Myocyte (in vitro differentiated cells): Measurements from ENCODE around the gene SAMD3. TPM values are rescaled to one million over a fixed set of nuclear protein-coding genes. Genes with fewer than 3 reads are reported as not detected.
A peak's percentile ranks its signal among the peaks of the same experiment; 100 is the strongest.
"Not testable (repeated sequence)": the region's sequence is repeated elsewhere in the genome, so short reads cannot be mapped to it uniquely, and the experiment has no call there.

Source experiments
- DNase-seq: peaks from one replicate; pipeline ENCODE4 v3.0.0-alpha.2; 2012; ENCODE audit warnings: low read depth
- total RNA-seq: library from RNA; depleted of rRNA; stranded (reverse); fragments of >200 nt; gene quantifications from 2 replicates; pipeline ENCODE4 v1.2.3, GENCODE V29; 2014

SAMD3 gene
- total RNA-seq, 1 donor from 2014 or later: not detected

DNA sequence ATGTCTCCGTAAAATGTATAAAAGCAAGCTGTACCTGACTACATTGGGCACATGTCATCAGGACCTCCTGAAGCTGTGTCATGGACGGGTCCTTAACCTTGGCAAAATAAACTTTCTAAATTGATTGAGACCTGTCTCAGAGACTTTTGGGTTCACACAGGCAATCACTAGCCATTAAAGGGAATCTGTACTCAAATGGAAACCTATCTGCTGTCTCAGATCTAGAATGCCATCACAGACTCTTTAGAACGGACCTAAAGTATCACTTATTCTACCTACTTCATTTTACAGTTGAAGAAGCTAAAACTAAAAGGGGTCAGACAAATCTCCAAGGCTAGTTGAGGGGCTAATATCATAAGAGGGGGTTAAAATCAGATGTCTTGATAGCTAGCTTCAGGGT is 11.1 kb downstream of the SAMD3 start:
- DNase-seq: no peak

DNA sequence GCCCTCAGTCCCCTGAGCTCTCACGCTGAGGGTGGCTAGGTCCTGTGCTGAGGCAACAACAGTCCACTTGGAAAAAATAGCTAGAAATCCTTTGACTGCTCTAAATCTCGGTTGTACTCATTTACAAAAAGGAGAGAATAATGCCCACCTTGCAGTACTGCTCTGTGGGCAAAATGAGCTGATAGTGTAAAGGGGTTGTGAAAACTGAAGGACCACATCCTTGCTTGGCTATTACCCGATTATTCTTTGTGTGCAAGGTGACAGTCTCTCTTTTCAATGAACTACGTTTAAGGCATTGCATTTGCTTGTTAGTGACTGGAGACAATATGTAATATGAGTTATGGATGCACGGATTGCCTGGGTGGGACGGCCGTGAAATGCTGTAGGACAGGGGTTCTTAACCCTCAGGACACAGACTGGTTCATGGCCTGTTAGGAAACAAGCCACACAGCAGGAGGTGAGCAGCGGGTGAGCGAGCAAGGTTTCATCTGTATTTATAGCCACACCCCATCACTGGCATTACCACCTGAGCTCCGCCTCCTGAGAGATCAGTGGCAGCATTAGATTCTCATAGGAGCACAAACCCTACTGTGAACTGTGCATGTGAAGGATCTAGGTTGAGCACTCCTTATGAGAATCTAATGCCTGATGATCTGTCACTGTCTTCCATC is 14.6 kb downstream of the SAMD3 start:
- DNase-seq: no peak

DNA sequence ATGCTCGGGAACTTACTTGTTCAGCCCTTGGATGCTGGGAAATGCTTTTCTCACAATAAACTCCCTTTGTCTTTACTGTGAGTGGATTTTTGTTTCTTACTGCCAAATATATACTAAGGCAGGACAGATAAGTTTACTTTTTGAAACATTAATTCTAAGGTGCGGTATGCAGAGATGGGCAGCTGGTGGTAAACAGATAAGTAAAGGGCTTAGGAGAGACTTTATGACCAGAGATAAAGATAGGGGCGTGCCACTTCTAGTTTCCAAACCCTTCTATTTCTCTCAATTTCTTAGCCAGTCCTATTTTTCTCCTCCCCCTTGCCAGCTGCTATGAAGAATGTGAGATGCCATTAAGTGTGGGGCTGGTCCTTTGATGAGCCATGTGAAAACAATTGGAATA is 16.3 kb downstream of the SAMD3 start:
- peak; percentile 3 for DNase-seq

DNA sequence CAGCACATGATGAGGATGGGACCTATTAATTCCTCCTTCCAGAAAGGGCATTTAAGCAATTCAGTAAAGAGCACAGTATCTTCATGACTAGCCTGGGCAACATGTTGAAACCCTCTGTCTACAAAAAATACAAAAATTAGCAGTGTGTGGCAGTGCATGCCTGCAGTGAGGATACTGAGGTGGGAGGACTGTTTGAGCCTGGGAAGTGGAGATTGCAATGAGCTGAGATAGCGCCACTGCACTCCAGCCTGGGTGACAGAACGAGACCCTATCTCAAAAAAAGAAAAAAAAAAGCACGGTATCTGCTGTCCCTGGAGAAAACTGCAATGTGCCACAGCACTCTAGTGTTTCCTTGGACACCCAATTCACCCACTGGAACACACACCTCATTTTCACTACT is 18.4 kb downstream of the SAMD3 start:
- no peak for DNase-seq

DNA sequence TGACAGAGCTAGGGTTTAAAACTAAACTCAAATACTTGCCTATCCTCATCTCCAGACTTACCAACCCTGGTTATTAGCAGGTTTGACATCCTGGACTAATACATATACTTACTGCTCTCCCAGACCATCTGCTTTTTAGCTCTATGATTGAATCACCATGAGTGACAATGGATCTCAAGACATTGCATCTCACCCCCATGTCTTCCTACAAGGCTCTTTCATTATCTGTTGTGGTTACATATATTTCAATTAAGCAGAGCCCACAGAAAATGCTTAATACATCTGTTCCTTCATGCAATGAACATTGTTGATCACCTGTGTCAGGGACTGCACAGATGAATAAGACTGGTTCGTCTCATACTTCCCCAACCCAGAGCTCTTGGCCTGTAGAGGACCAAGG is 19.4 kb downstream of the SAMD3 start:
- no peak for DNase-seq

DNA sequence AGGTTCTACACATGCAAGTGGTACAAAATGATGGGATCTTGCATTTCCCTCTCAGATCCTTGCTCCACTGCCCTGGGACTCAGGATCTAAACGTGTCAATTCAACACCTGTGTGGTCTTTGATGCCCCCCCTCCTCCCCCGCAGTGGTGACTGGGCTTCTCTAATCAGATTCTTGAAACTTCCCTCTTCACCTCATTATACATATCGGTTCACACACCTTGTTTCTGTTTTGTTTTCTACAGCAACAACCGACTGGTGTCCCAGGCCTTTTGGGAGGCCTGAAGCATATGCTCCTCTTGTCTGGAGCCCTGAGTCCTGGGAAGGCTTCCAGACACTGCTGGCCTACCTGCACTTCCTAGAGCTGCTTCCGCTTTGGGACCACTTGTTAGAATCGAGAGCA is 20.0 kb downstream of the SAMD3 start:
- DNase-seq: no peak

DNA sequence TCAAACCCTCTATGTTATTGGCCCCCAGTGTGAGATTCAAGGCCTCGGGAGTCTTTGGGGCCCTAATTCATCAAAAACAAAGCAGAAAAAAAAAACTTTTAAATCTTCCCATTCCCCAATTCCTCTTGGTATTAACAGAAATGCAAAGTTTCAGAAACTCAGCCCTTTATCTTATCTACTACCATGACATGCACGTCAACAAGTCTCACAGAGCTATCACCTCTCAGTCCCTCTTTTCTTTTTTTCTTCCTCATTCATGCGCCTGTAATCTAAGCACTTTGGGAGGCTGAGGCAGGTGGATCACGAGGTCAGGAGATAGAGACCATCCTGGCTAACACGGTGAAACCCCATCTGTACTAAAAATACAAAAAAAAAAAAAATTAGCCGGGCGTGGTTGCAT is 22.7 kb downstream of the SAMD3 start:
- DNase-seq: no peak

DNA sequence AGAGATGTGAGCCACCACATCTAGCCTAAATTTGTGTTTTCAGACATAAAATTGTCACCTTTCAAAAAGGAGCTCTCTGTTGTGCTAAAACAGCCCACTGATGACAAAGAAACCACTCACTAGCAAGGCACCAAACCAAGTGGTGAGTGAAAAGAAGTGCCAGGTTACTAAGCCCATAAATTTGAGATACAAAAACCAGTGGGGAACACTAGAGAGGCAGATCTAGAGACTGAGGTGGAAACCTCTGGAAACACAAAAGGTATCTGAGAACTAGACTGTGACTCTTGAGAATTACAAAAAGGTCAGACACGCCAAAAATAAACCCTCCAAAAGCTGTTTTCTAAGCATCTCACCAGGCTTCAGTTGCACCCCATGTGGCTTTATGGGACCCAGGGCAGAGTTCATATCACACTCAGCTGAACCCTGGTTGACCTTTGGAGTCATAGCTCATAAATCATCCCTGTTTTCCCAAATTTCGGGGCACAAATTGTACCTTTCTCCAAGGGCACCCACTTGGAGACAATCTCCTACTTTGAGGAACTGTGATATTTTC is 24.2 kb downstream of the SAMD3 start:
- DNase-seq: no peak

DNA sequence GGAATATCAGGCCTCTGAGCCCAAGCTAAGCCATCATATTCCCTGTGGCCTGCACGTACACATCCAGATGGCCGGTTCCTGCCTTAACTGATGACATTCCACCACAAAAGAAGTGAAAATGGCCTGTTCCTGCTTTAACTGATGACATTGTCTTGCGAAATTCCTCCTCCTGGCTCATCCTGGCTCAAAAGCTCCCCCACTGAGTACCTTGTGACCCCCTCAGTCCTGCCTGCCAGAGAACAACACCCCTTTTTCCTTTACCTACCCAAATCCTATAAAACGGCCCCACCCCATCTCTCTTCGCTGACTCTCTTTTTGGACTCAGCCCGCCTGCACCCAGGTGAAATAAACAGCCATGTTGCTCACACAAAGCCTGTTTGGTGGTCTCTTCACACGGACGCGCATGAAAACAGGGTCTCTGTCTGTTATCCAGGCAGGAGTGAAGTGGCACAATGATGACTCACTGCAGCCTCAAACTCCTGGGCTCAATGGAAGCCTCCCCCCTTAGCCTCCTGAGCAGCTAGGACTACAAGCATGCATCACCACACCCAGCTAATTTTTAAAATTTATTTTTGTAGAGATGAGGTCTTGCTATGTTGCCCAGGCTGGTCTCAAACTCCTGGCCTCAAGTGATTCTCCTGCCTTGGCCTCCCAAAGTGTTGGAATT is 24.8 kb downstream of the SAMD3 start:
- DNase-seq: not testable (repeated sequence)

DNA sequence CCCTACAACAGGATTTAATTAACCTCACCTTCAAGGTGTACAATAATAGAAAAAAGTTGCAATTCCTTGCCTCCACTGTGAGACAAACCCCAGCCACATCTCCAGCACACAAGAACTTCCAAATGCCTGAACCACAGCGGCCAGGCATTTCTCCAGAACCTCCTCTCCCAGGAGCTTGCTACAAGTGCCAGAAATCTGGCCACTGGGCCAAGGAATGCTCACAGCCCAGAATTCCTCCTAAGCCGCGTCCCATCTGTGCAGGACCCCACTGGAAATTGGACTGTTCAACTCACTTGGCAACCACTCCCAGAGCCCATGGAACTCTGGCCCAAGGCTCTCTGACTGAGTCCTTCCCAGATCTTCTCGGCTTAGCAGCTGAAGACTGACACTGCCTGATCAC is 28.3 kb downstream of the SAMD3 start:
- peak; percentile 47 for DNase-seq

DNA sequence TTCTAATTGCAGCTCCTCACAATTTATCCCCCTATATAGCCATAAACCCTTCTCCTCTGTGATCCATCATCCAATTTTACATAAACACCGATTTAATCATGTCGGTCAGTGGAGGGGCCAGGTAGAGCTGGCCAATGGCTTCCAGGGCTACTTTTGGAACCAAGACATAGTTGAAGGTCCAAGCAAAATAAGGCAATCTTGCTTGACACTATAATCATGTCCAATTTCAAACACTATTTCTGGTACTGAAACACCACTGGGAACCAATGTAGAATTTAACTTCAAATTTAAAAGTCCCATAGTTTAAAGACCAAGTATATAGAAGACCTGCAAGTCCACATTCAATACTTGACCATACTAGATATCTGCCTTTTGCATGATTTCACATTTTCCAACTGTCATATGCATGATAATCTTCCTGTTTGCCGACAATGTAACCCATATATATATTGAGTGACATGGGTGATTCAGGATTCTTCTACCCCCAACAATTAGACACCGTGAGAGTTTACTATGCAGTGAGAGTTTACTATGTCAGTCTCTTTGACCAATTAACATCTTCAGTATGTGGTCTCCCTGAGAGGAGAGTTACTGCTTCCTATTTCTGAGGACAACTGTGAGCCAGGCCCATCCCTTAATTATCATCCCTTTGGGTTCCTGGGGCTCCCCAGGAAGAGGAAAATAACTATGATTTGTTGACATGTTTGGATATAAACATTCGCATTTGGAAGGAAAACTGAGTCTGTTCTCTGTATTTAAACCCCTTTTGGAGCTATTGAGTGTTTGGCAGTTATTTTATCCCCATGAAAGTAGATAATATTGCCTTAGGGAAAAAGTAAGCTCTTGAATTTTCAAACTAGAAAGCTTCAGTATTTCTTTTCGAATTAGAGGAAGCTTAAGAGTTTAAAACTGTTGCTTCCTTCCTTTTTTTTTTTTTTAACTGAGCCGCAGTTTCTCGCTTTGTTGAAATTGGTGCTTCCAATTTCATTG is 31.8 kb downstream of the SAMD3 start:
- no peak for DNase-seq

DNA sequence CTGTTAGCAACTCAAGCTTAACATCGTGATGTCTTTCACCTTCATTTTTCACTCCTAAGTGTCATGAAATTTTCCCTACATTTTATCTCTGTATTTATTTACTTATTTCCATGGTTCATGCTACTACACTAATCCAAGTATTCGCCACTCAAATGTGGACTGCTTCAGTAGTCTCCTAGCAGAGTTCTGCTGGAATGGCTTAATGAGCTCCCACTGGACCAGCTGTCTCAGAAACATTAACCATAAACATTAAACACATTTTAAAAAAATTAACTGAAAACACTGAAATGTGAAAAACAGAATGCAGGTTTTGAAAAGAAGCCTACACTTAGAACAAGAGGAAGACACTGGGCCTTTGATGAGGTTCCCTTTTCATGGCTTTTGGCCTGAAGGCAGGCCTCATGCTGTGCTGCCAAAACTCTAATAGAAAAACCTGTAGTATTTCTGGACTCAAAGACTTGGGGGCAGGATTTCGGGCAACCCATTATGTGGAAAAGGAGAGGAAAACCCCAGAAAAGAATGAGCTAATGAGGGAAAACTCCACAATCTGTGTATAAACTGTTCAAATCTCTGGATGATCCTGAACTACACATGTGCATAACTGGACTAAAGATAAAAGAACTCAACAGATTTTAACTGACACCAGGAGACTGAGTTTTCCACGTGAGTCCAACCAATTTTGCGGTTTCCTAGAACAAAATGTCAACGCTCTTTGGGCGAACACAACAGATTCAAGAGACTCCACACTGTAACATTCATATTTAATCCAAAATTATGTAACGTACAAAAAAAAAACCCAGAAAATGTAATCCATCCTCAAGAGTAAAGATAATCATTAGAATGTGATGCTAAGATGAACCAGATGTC is 33.0 kb downstream of the SAMD3 start:
- DNase-seq: no peak

DNA sequence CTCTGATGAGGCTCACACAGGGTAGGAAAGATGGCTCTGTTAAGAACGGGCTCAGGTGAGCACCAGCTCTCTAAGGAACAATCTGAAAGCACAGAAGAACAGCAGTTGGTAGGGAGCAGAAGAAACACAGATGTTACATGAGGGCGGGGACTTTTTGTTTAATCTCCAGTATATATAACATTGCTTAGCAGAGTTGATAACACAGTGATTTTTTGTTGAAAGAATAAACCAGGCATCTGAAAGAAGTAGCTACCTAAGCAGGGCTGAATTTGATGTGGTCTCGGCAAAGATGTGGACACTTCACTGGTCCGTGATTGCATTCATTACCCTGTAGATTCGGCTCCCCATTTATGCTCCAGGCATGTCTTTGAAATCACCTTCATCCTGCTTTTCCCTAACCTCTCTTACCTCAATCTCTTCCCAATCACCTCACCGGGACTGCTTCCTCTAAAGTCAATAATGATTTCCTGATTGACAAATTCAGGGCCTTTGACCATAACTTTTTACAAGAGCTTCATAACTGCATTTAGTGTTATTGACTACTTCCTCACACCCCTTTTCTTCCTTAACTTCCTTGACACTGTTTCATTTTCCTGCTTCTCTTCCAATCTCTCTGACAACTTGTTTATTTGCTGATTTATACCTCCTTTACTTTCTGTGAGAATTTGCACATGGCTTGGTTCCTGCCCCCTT is 34.4 kb downstream of the SAMD3 start:
- no peak for DNase-seq

DNA sequence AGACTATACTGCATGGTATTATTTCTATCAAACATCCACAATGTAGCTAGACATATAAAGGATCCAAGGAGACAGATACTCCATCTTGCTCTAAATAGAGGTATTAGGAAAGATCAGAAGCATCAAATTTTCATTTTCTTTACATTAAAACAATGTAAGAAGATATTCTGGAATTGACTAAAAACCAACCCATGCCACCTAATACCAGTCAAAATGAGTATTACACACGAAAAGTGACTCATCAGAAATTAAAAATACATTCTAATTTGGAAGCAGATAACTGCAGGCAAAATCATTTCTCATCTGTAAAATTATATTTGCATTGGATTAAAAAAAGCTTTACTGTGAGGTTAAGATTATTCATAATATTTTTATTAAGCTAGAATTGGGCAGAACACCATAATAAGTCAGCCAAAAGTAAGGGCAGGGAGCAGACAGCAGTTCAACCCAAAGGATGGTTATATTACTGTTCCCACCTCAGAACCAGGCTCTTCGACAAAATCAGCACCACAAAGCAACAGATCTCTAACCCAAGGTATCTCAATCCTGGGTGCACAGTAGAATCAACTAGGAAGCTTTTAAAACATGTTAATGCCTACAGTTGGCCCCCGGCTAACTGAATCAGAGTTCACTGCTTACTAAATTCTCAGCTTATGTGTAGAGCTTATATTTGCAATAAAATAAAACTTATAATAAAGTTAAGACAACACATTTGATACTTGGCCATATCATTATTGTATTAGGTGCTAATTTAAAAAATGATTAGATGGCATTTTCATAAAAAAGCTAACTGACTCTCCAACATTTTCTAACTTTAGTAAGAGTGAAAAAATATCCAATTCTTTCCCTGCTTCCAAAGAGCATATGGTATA is 35.2 kb downstream of the SAMD3 start:
- no peak for DNase-seq

DNA sequence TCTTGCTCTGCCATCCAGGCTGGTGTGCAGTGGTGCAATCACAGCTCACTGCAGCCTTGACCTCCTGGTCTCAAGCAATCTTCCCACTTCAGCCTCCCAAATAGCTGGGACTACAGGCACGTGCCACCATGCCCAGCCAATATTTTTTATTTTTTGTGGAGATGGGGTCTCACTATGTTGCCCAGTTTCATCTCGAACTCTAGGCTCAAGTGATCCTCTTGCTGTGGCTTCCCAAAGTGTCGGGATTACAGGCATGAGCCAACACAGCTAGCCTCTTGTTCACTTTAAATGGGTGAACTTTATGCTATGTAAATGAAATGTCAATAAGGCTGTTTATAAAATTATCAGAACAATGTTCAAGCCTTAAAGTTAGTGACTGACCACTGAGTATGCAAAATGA is 37.1 kb downstream of the SAMD3 start:
- no peak for DNase-seq

DNA sequence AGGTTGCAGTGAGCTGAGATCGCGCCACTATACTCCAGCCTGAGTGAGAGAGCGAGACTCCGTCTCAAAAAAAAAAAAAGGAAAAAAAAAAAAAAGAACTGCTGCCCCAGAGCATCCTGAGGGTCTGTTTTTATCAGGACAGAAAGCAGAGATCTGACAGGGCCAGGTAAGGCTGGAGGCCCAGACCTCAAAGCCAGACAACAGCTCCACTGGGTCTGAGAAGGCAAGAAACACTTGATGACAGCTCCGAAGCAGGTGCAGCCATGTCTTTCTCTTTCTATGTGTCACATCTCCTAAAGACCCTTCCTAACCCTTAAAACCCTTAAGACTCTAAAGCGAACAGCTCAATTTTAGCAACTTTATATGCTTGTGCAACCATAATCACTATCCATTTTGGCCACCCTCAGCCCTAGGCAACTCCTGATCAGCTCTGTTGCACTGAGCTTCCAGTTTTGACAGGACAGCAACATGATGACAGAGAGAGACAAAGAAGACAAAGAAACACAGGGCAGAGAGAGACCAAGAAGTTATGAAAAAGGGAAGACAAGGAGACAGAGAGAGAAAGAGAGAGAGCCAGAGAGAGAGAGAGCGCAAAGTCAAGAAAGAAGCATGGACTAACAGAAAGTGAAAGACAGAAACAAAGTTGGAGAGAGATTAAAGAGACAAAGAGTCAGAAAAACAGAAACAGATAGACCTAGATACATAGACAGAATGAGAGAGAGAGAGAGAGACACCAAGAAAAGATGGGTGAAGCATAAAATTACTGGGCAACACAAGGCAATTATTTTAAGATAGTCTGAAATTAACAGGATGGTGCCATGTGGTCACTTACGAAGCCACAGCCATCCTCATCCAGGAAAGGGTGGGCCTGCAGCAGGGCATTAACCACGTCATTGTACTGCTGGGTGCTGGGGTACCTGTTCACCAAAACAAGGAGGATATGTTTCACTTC is 39.2 kb downstream of the SAMD3 start:
- DNase-seq: no peak

DNA sequence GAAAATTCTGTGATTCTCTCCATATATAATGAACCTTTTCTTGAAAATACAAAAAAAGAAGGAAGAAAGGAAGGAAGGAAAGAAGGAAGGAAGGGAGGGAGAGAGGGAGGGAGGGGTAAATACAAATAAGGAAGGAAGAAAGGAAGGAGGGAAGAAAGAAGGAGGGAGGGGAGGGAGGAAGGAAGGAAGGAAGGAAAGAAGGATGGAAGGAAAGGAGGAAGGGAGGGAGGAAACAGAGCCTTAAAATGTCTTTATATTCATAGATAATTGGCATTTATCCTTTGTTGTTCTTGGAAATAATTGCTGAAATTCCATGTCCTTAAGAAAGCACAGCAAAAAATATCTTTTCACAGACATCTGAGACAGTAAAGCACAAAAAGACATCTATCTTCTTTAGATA is 40.3 kb downstream of the SAMD3 start:
- no peak for DNase-seq

DNA sequence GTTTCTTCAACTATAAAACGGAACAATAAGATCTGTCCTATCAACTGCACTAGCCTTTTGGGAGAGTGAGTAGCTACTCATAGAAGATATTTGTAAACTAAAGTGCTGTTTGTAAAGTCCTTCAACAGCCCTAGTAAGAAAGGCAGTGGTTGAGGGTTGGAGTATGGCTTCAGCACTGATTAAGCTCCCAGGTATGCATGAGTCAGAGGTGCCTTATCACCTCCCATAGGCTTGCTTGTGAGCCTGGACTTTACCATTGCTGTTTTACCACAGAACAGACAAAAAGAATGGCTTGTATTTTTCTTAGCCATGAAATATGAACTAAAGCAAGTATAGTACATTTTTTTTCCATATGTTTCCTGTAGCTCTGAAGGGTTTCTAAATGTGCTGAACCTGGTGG is 44.1 kb downstream of the SAMD3 start:
- DNase-seq: peak; percentile 17
